Measurements from ENCODE around the gene ASTN2. TPM values are rescaled to one million over a fixed set of nuclear protein-coding genes. Genes with fewer than 3 reads are reported as not detected.
A peak's percentile ranks its signal among the peaks of the same experiment; 100 is the strongest.

The ASTN2 gene
- total and polyA plus RNA-seq, 9 of the 15 experiments (the other 6 are each of a cell fraction or from before 2014, with no cell fraction given): 0.56 to 3.5 (median 1.9) TPM

- TF ChIP-seq ZBTB12 (CRISPR knock-in tag; IDR thresholded peaks at IDR 0.05) (no peak), NFE2 (IDR thresholded peaks at IDR 0.05; ENCODE audit: low read depth) (0 out of 2 replicates have a peak, but pooled peaks have one; percentile 20), ZNF431 (CRISPR knock-in tag; IDR thresholded peaks at IDR 0.05) (no peak), GTF2A2 (tag; IDR thresholded peaks at IDR 0.05) (no peak), KLF1 (tag; IDR thresholded peaks at IDR 0.05) (0 out of 2 replicates have a peak, but pooled peaks have one; percentile 17), TAL1 (IDR thresholded peaks at IDR 0.05) (0 out of 2 replicates have a peak, but pooled peaks have one; percentile 27), CEBPG (CRISPR knock-in tag; IDR thresholded peaks at IDR 0.05) (no peak), CEBPG (tag; conservative IDR thresholded peaks at IDR 0.05 in 1 of 2, IDR thresholded peaks at IDR 0.05 in 1 of 2) (peak in 1 of 2 experiments; percentile 53; a peak in 2 of 4 replicates), ZBTB9 (CRISPR knock-in tag; IDR thresholded peaks at IDR 0.05) (no peak), ELK3 (CRISPR knock-in tag; IDR thresholded peaks at IDR 0.05) (no peak), KDM1A (IDR thresholded peaks at IDR 0.05) (0 out of 4 replicates have a peak, but pooled peaks of 1 of the 2 experiments have one; percentile 13)
These were observed 864.0 kb downstream of the ASTN2 start (continued) for GRCh38 chr9:116550696-116551436.

All from K562 (cell line).